ENCODE data around the gene STUB1. TPM values are rescaled to one million over a fixed set of nuclear protein-coding genes. Genes with fewer than 3 reads are reported as not detected.
A peak's percentile ranks its signal among the peaks of the same experiment; 100 is the strongest.

STUB1 gene
- total RNA-seq, 2 experiments from 2014 or later, result 72.4 to 85.5 TPM

DNA sequence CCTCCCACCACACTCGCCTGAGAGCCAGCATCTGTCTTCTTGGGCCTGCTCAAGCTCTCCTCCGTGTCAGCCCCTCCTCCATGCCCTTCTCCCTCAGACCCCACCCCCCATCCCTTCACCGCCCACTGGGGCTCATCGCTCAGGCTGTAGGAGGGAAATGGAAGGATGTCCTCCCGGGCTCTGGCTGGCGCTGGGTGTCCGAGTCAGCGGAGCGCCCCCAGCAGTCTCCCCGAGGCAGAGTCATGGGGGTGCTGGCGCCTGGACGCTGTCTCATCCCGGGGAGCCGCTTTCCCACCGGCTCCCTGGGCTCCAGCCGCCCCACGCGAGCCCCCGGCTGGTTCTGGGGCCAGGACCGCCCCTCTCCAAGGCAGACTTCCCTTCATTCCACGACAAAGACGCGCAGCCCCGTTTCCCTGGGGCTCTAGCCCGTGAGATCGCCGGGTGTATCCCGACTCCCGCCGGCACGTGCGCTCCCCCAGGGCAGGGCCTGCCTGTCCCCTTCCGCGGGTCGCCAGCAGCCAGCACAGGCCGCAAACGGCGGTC lies 40.3 kb downstream of the STUB1 start:
- BruUV-seq (replicated peaks), result no TSS peak
- H3K36me3 ChIP-seq (ENCODE audit: insufficient read depth, low read length), result 0 out of 2 replicates have a peak, but pooled peaks cover 10% of the 10 kb centered on the region
- H2AFZ ChIP-seq (ENCODE audit: low read length), result peak overlapping the region; percentile 31; the same call in 1 of the 2 replicates
- intact Hi-C loops (cut with micrococcal nuclease; ENCODE audit: unreplicated experiment), result loop anchor here (2.0 to 5.0 kb wide), 2 partner anchors 18 to 38 kb away; partner anchors contain the start of genes JMJD8 and STUB1
- TF ChIP-seq EZH2phosphoT487 (IDR thresholded peaks at IDR 0.05; ENCODE audit: borderline replicate concordance, low read depth, low read length) (no peak), CTCF (conservative IDR thresholded peaks at IDR 0.05; ENCODE audit: low read length) (peak; percentile 58)
- H3K4me1 ChIP-seq (ENCODE audit: insufficient read depth, low read length, poor library complexity, severe bottlenecking), result peaks cover 63% of the 10 kb centered on the region
- DNase-seq (ENCODE audit: low spot score), result peak; percentile 83
- no peaks in the 10 kb centered on the region for H4K20me1 ChIP-seq (ENCODE audit: insufficient read depth, low read length)
- H3K9me2 ChIP-seq (ENCODE audit: insufficient read depth, low read length), result no peaks in the 10 kb centered on the region
- CTCF ChIA-PET (ENCODE audit: unreplicated experiment), result interaction anchor here (0.5 to 0.7 kb wide), 2 partner anchors 20 to 1435 kb away, joined by 4 read pairs; partner anchors contain the start of genes CIAO3 and TRAF7
- POLR2A ChIA-PET, result interaction anchor here (0.5 to 3.2 kb wide), 4 partner anchors 8 to 30 kb away, joined by 3 to 26 read pairs (median 3); partner anchors contain the start of gene WDR24
- H3K27ac ChIP-seq (ENCODE audit: low read depth, low read length, poor library complexity, severe bottlenecking), result peak overlapping the region; percentile 93
- no peaks in the 10 kb centered on the region for H3K79me2 ChIP-seq (ENCODE audit: insufficient read depth, low read depth, low read length)
- H3K4me2 ChIP-seq (ENCODE audit: low read length), result peak overlapping the region; percentile 88
- H3K4me3 ChIP-seq (ENCODE audit: low read depth, low read length, poor library complexity, severe bottlenecking), result peak overlapping the region; percentile 95
- no peaks in the 10 kb centered on the region for H3K9me3 ChIP-seq (ENCODE audit: low read length)

DNA sequence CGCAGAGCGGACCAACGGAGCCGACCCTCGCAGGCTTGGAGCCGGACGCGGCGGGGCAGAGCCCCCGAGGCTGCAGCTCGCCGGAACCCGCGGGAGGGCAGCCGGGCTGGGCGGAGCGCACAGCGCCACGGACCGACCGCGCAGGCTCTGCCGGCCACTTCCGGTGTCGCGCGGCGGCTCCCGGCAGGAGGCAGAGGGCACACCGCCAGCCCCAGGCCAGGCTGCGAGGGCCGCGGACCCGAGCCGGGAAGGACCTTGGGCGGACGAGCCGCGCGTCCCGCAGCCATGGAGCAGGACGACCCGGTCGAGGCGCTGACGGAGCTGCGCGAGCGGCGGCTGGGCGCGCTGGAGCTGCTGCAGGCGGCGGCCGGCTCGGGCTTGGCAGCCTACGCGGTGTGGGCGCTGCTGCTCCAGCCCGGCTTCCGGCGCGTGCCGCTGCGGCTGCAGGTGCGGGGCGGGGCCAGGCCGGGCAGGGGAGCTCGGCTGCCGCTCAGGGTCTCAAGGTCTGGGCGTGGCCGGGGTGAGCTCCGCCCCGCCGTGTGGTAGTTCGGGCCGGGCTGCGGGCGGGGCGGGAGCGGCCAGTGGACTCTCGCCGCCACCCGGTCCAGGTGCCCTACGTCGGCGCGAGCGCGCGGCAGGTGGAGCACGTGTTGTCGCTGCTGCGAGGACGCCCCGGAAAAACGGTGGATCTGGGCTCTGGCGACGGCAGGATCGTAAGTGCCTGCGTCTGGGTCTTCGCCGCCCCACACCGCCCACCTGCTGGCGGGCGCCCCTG lies 41.0 kb downstream of the STUB1 start, which contains the start of gene ANTKMT:
ANTKMT (plus strand) TSS at position 157 of the 775 bp plus-strand sequence; CDS start at position 286, 129 bp downstream.
- peak within 1 kb of the TSS; percentile 88 for H3K4me2 ChIP-seq (ENCODE audit: low read length)
- peak; percentile 96 for DNase-seq (ENCODE audit: low spot score)
- H3K79me2 ChIP-seq (ENCODE audit: insufficient read depth, low read depth, low read length), result no peaks in the 10 kb centered on the region
- ChIA-PET CTCF (ENCODE audit: unreplicated experiment) (interaction anchor here (0.5 to 0.7 kb wide), 2 partner anchors 16 to 1434 kb away, joined by 3 to 4 read pairs; partner anchors contain the start of gene TRAF7), POLR2A (interaction anchor here (0.6 to 3.2 kb wide), 5 partner anchors 9 to 991 kb away, joined by 4 to 26 read pairs (median 5); partner anchors contain the start of genes CHTF18 and RPUSD1)
- intact Hi-C loops (cut with micrococcal nuclease; ENCODE audit: unreplicated experiment), result loop anchor here (2.0 to 5.0 kb wide), 2 partner anchors 18 to 39 kb away; partner anchors contain the start of genes JMJD8 and STUB1
- BruUV-seq (replicated peaks), result no TSS peak
- H3K9me3 ChIP-seq (ENCODE audit: low read length), result no peaks in the 10 kb centered on the region
- TF ChIP-seq CTCF (conservative IDR thresholded peaks at IDR 0.05; ENCODE audit: low read length), result no peak
- TF ChIP-seq EZH2phosphoT487 (IDR thresholded peaks at IDR 0.05; ENCODE audit: borderline replicate concordance, low read depth, low read length), result no peak
- H3K27ac ChIP-seq (ENCODE audit: low read depth, low read length, poor library complexity, severe bottlenecking), result peak within 1 kb of the TSS; percentile 93
- peaks cover 62% of the 10 kb centered on the region for H3K4me1 ChIP-seq (ENCODE audit: insufficient read depth, low read length, poor library complexity, severe bottlenecking)
- peak within 1 kb of the TSS; percentile 31; the same call in 1 of the 2 replicates for H2AFZ ChIP-seq (ENCODE audit: low read length)
- H3K4me3 ChIP-seq (ENCODE audit: low read depth, low read length, poor library complexity, severe bottlenecking), result peak within 1 kb of the TSS; percentile 95
- no peaks in the 10 kb centered on the region for H3K9me2 ChIP-seq (ENCODE audit: insufficient read depth, low read length)
- H3K36me3 ChIP-seq (ENCODE audit: insufficient read depth, low read length), result 0 out of 2 replicates have a peak, but pooled peaks cover 10% of the 10 kb centered on the region
- H4K20me1 ChIP-seq (ENCODE audit: insufficient read depth, low read length), result no peaks in the 10 kb centered on the region

All from OCI-LY7 (cell line).